GM12892 (cell line): ENCODE data around the gene CACNB1.

Source experiments
- DNase-seq: peaks from one replicate; pipeline ENCODE4 v3.0.0; 2011; ENCODE audit not compliant: insufficient read length
- FAIRE-seq: peaks from 2 replicates; lab custom pipeline; 2011; peaks lifted over from hg19 to GRCh38; lab: Jason Lieb, UNC
- POLR2A ChIP-seq: IDR thresholded peaks from 2 replicates; pipeline ENCODE4 v1.6.1; 2011; ENCODE audit warnings: low read depth, low read length, control low read depth
- POLR2AphosphoS5 ChIP-seq: IDR thresholded peaks from 2 replicates; pipeline ENCODE4 v1.6.1; 2011; ENCODE audit warnings: low read depth, low read length, control low read depth
- TAF1 ChIP-seq: IDR thresholded peaks from 2 replicates; pipeline ENCODE4 v1.6.1; 2011; ENCODE audit warnings: low read depth, mild to moderate bottlenecking, control low read depth, low read length, borderline replicate concordance

The CACNB1 gene

GRCh38 chr17:39236450-39236927, 39.0 kb upstream of the CACNB1 start:
- TF ChIP-seq POLR2A (no peak), POLR2AphosphoS5 (no peak), TAF1 (no peak)
- no peak for FAIRE-seq
- DNase-seq, result no peak

- TF ChIP-seq POLR2AphosphoS5 (no peak), POLR2A (no peak)
- DNase-seq (peak; percentile 60), FAIRE-seq (no peak)
These were observed 38.3 kb upstream of the CACNB1 start for GRCh38 chr17:39235555-39236449.

GRCh38 chr17:39231591-39232551, 34.4 kb upstream of the CACNB1 start:
- peak; percentile 79 for DNase-seq
- no peak for TF ChIP-seq POLR2AphosphoS5
- TF ChIP-seq POLR2A, result no peak
- no peak for TF ChIP-seq TAF1
- no peak for FAIRE-seq

GRCh38 chr17:39231091-39231561, 33.7 kb upstream of the CACNB1 start:
- no peak for TF ChIP-seq POLR2AphosphoS5
- TF ChIP-seq TAF1, result no peak
- TF ChIP-seq POLR2A, result no peak
- DNase-seq, result peak; percentile 11
- no peak for FAIRE-seq

- TF ChIP-seq POLR2AphosphoS5 (no peak), TAF1 (no peak), POLR2A (no peak)
- no peak for FAIRE-seq
- no peak for DNase-seq
These were observed 32.9 kb upstream of the CACNB1 start for GRCh38 chr17:39230361-39230760.

- TF ChIP-seq TAF1 (no peak), POLR2A (no peak), POLR2AphosphoS5 (no peak)
- peak; percentile 10 for DNase-seq
- no peak for FAIRE-seq
These were observed 31.9 kb upstream of the CACNB1 start for GRCh38 chr17:39229274-39229913.

GRCh38 chr17:39227364-39227919, 30.0 kb upstream of the CACNB1 start:
- FAIRE-seq, result no peak
- DNase-seq, result peak; percentile 15
- TF ChIP-seq TAF1, result no peak
- no peak for TF ChIP-seq POLR2A
- no peak for TF ChIP-seq POLR2AphosphoS5

GRCh38 chr17:39225959-39226683, 28.7 kb upstream of the CACNB1 start:
- no peak for FAIRE-seq
- DNase-seq, result no peak
- TF ChIP-seq POLR2A, result no peak
- no peak for TF ChIP-seq TAF1
- no peak for TF ChIP-seq POLR2AphosphoS5

GRCh38 chr17:39225308-39225958, 28.0 kb upstream of the CACNB1 start, which contains the start of gene STAC2:
Gene STAC2 (minus strand): TSS chr17:39225945. CDS start chr17:39225502, 443 bp downstream.
- peak; percentile 29 for DNase-seq
- TF ChIP-seq TAF1 (no peak), POLR2AphosphoS5 (no peak), POLR2A (no peak)
- FAIRE-seq, result no peak

- no peak for TF ChIP-seq POLR2AphosphoS5
- TF ChIP-seq TAF1, result no peak
- no peak for TF ChIP-seq POLR2A
- FAIRE-seq (no peak), DNase-seq (peak; percentile 31)
These were observed 27.4 kb upstream of the CACNB1 start for GRCh38 chr17:39224778-39225307.
